Right atrium auricular region (tissue), 2 donors: Measurements from ENCODE around the gene IL4. TPM values are rescaled to one million over a fixed set of nuclear protein-coding genes. Genes with fewer than 3 reads are reported as not detected.

Experiments
- DNase-seq: peaks from one replicate; pipeline ENCODE4 v3.0.0-alpha.2; 2019; ENCODE audit warnings: low spot score
- H3K27ac ChIP-seq, 2 donors: fragments of 200-600 bp; sonication (generic); 1 replicate in 1 of 2; 2 replicates in 1 of 2; pipeline ENCODE4 v1.5.1; 2016 to 2019
- H3K27me3 ChIP-seq, 2 donors: fragments of 200-600 bp; sonication (generic); one replicate each; pipeline versions ENCODE4 v1.5.1 to v1.6.0; 2017 to 2019
- H3K36me3 ChIP-seq: fragments of 200-600 bp; sonication (generic); one replicate; pipeline ENCODE4 v1.5.1; 2016
- H3K4me1 ChIP-seq, 2 donors: fragments of 200-600 bp; sonication (generic); one replicate each; pipeline versions ENCODE4 v1.5.1 to v1.6.0; 2017 to 2019
- H3K4me3 ChIP-seq, 2 donors: fragments of 200-600 bp; sonication (generic); 1 replicate in 1 of 2; 2 replicates in 1 of 2; pipeline ENCODE4 v1.5.1; 2017 to 2019; ENCODE audit warnings: mild to moderate bottlenecking in 1 of 2, moderate library complexity in 1 of 2
- H3K9me3 ChIP-seq, 2 donors: fragments of 200-600 bp; sonication (generic); one replicate each; pipeline ENCODE4 v1.5.1; 2019
- CTCF ChIP-seq, 2 donors: fragments of 200-600 bp; sonication (generic); IDR thresholded peaks; one replicate each; pipeline ENCODE4 v1.5.1; 2019; ENCODE audit warnings: antibody characterized with exemption in 2 of 2
- total RNA-seq, 2 donors: library from RNA; depleted of rRNA; stranded (reverse); fragments of >200 nt; gene quantifications; one replicate each; pipeline ENCODE4 v1.1.0, GENCODE V29; 2016

The IL4 gene
- total RNA-seq, 2 donors from 2014 or later = not detected

- Histone ChIP-seq H3K36me3 (no peaks in the 10 kb centered on the region), H3K4me1 (peaks cover 0 to 13% of the 10 kb centered on the region in 2 donors), H3K27me3 (peaks cover 4 to 10% of the 10 kb centered on the region in 2 donors), H3K27ac (no peak overlapping the region), H3K9me3 (no peaks in the 10 kb centered on the region), H3K4me3 (peak overlapping the region; percentile 15 to 48)
- no peak for DNase-seq
- peak in 1 of 2 donors; percentile 21 for TF ChIP-seq CTCF (IDR thresholded peaks at IDR 0.05)
Measured at GRCh38 chr5:132655821-132656773, 17.7 kb upstream of the IL4 start.

GRCh38 chr5:132656774-132657355 lies 16.9 kb upstream of the IL4 start:
- Histone ChIP-seq H3K4me3 (peak overlapping the region in 1 of 2 donors; percentile 48), H3K4me1 (peaks cover 0 to 13% of the 10 kb centered on the region in 2 donors), H3K36me3 (no peaks in the 10 kb centered on the region), H3K9me3 (no peaks in the 10 kb centered on the region), H3K27me3 (peaks cover 4 to 10% of the 10 kb centered on the region in 2 donors), H3K27ac (no peak overlapping the region)
- no peak for TF ChIP-seq CTCF (IDR thresholded peaks at IDR 0.05)
- no peak for DNase-seq

GRCh38 chr5:132657676-132658380 lies 16.0 kb upstream of the IL4 start, which contains the start of gene IL13:
IL13 (plus strand) TSS chr5:132658173; CDS start chr5:132658187, 14 bp downstream.
- H3K27me3 ChIP-seq = peaks cover 4 to 10% of the 10 kb centered on the region in 2 donors
- H3K4me1 ChIP-seq = peaks cover 0 to 13% of the 10 kb centered on the region in 2 donors
- H3K27ac ChIP-seq = no peak within 1 kb of the TSS
- no peak within 1 kb of the TSS for H3K4me3 ChIP-seq
- DNase-seq = no peak
- TF ChIP-seq CTCF (IDR thresholded peaks at IDR 0.05) = no peak
- H3K36me3 ChIP-seq = no peaks in the 10 kb centered on the region
- no peaks in the 10 kb centered on the region for H3K9me3 ChIP-seq

- H3K4me1 ChIP-seq = peaks cover 0 to 13% of the 10 kb centered on the region in 2 donors
- H3K36me3 ChIP-seq = no peaks in the 10 kb centered on the region
- H3K27me3 ChIP-seq = peaks cover 4 to 10% of the 10 kb centered on the region in 2 donors
- no peak for DNase-seq
- no peak overlapping the region for H3K27ac ChIP-seq
- H3K9me3 ChIP-seq = no peaks in the 10 kb centered on the region
- no peak for TF ChIP-seq CTCF (IDR thresholded peaks at IDR 0.05)
- H3K4me3 ChIP-seq = no peak overlapping the region
Measured at GRCh38 chr5:132658381-132659302, 15.1 kb upstream of the IL4 start.
